H1 (cell line): ENCODE data around the gene GYPC. TPM values are rescaled to one million over a fixed set of nuclear protein-coding genes. Genes with fewer than 3 reads are reported as not detected.
A peak's percentile ranks its signal among the peaks of the same experiment; 100 is the strongest.

ENCODE experiments used
- CTCF ChIA-PET: fragments of 300-600 bp; sonication (Branson Sonifier 250); formaldehyde crosslinking; loops from one replicate; lab custom pipeline; 2021; ENCODE audit not compliant: partially characterized antibody; lab: Charles Lee
- POLR2A ChIA-PET: fragments of 300-600 bp; sonication (Branson Sonifier 250); formaldehyde crosslinking; loops from one replicate; lab custom pipeline; 2021; ENCODE audit warnings: inconsistent platforms; ENCODE audit not compliant: partially characterized antibody; lab: Charles Lee
- DNase-seq, 2 experiments: peaks; one replicate each; pipeline versions ENCODE4 v3.0.0 to v3.0.0-alpha.2; 2010 to 2022; ENCODE audit warnings: low spot score in 2 of 2, low read depth in 1 of 2, mixed read lengths in 1 of 2
- FAIRE-seq: peaks from 2 replicates; lab custom pipeline; 2011; peaks lifted over from hg19 to GRCh38; lab: Jason Lieb, UNC
- H2AFZ ChIP-seq: 2 replicates; pipeline ENCODE4 v1.8.1; 2012; ENCODE audit warnings: low read length, inconsistent platforms
- H2AK5ac ChIP-seq: 2 replicates; pipeline ENCODE4 v1.6.1; 2013; ENCODE audit warnings: low read depth, low read length
- H2BK120ac ChIP-seq: replicated peaks from 2 replicates; pipeline ENCODE3; 2013; ENCODE audit warnings: low read depth, low read length, inconsistent platforms
- H2BK12ac ChIP-seq: 2 replicates; pipeline ENCODE4 v1.6.1; 2013; ENCODE audit warnings: low read depth, low read length
- H2BK15ac ChIP-seq: 2 replicates; pipeline ENCODE4 v1.6.1; 2013; ENCODE audit warnings: low read length
- H2BK20ac ChIP-seq: 2 replicates; pipeline ENCODE4 v1.6.1; 2013; ENCODE audit warnings: low read length
- H2BK5ac ChIP-seq: 2 replicates; pipeline ENCODE4 v1.6.1; 2013; ENCODE audit warnings: low read depth, low read length
- H3K14ac ChIP-seq: 2 replicates; pipeline ENCODE4 v1.6.1; 2013; ENCODE audit warnings: inconsistent platforms; ENCODE audit not compliant: insufficient read length
- H3K18ac ChIP-seq: 2 replicates; pipeline ENCODE4 v1.6.1; 2013; ENCODE audit warnings: low read length; ENCODE audit errors: extremely low read depth
- H3K23ac ChIP-seq: 2 replicates; pipeline ENCODE4 v1.6.1; 2013; ENCODE audit warnings: inconsistent platforms; ENCODE audit not compliant: insufficient read length
- H3K23me2 ChIP-seq: 2 replicates; pipeline ENCODE4 v1.6.1; 2013; ENCODE audit warnings: low read depth, low read length
- H3K27ac ChIP-seq: 2 replicates; pipeline ENCODE4 v1.6.1; 2011; ENCODE audit warnings: low read depth, low read length, inconsistent platforms
- H3K27me3 ChIP-seq, 4 experiments: replicated peaks in 1 of 4; 1 replicate in 1 of 4; 2 replicates in 3 of 4; pipeline versions ENCODE4 v1.6.1 to v1.8.1; 2011 to 2013; ENCODE audit warnings: low read length in 3 of 4, mild to moderate bottlenecking in 3 of 4, inconsistent platforms in 2 of 4, mixed read lengths in 2 of 4, moderate library complexity in 1 of 4; ENCODE audit not compliant: control insufficient read depth in 3 of 4, insufficient read depth in 3 of 4; ENCODE audit errors: extremely low read depth in 1 of 4
- H3K36me3 ChIP-seq, 4 experiments: 2 replicates each; pipeline versions ENCODE4 v1.6.1 to v1.8.1; 2011 to 2013; ENCODE audit warnings: mild to moderate bottlenecking in 4 of 4, low read length in 3 of 4, moderate library complexity in 2 of 4, control low read depth in 1 of 4, inconsistent platforms in 1 of 4; ENCODE audit not compliant: insufficient read depth in 4 of 4, control insufficient read depth in 2 of 4
- H3K4ac ChIP-seq: replicated peaks from 2 replicates; pipeline ENCODE3; 2013; ENCODE audit warnings: low read length, low read depth, mixed read lengths, inconsistent platforms; ENCODE audit not compliant: insufficient read length
- H3K4me1 ChIP-seq, 4 experiments: replicated peaks in 1 of 4; 1 replicate in 1 of 4; 2 replicates in 3 of 4; pipeline versions ENCODE4 v1.6.1 to v1.8.1; 2011 to 2013; ENCODE audit warnings: low read length in 3 of 4, inconsistent platforms in 2 of 4, mixed read lengths in 1 of 4; ENCODE audit not compliant: insufficient read depth in 4 of 4, control insufficient read depth in 3 of 4
- H3K4me2 ChIP-seq, 2 experiments: 2 replicates each; pipeline versions ENCODE4 v1.6.1 to v1.8.1; 2011 to 2013; ENCODE audit warnings: low read depth in 2 of 2, low read length in 2 of 2, control low read depth in 1 of 2, inconsistent platforms in 1 of 2, mild to moderate bottlenecking in 1 of 2; ENCODE audit not compliant: insufficient read depth in 1 of 2
- H3K4me3 ChIP-seq, 4 experiments: fragments of 200-600, 300-600 bp in 1 of 4; sonication (generic), shearing (Covaris generic), sonication (Bioruptor Twin) in 1 of 4; 2 replicates each; pipeline versions ENCODE4 v1.5.1 to v1.8.1; 2011 to 2016; ENCODE audit warnings: low read length in 4 of 4, low read depth in 3 of 4, control low read depth in 2 of 4, inconsistent platforms in 2 of 4, mild to moderate bottlenecking in 2 of 4, mixed read lengths in 1 of 4, moderate library complexity in 1 of 4; ENCODE audit not compliant: insufficient read depth in 2 of 4; ENCODE audit errors: extremely low read depth in 1 of 4
- H3K56ac ChIP-seq: replicated peaks from 2 replicates; pipeline ENCODE3; 2013; ENCODE audit warnings: low read depth, mild to moderate bottlenecking, mixed read lengths, low read length, inconsistent platforms; ENCODE audit not compliant: insufficient read length
- H3K79me1 ChIP-seq: 2 replicates; pipeline ENCODE4 v1.6.1; 2013; ENCODE audit warnings: low read depth, low read length, control low read depth
- H3K79me2 ChIP-seq, 2 experiments: 2 replicates each; pipeline versions ENCODE4 v1.6.1 to v1.8.1; 2012 to 2013; ENCODE audit warnings: low read length in 2 of 2, mild to moderate bottlenecking in 2 of 2, inconsistent platforms in 1 of 2; ENCODE audit not compliant: insufficient read depth in 2 of 2, control insufficient read depth in 1 of 2
- H3K9ac ChIP-seq, 4 experiments: replicated peaks in 1 of 4; 1 replicate in 1 of 4; 2 replicates in 3 of 4; pipeline versions ENCODE4 v1.6.1 to v1.8.1; 2011 to 2013; ENCODE audit warnings: low read depth in 3 of 4, low read length in 3 of 4, control low read depth in 2 of 4, mild to moderate bottlenecking in 2 of 4, moderate library complexity in 2 of 4, inconsistent platforms in 1 of 4; ENCODE audit errors: extremely low read depth in 1 of 4
- H3K9me3 ChIP-seq, 2 experiments: 2 replicates each; pipeline versions ENCODE4 v1.6.1 to v1.8.1; 2012 to 2013; ENCODE audit warnings: mild to moderate bottlenecking in 2 of 2, moderate library complexity in 2 of 2, control low read depth in 1 of 2, inconsistent platforms in 1 of 2, low read depth in 1 of 2, low read length in 1 of 2, mixed read lengths in 1 of 2; ENCODE audit not compliant: insufficient read depth in 2 of 2
- H4K20me1 ChIP-seq, 2 experiments: replicated peaks in 1 of 2; 2 replicates each; pipeline versions ENCODE3 to v1.8.1; 2011 to 2013; ENCODE audit warnings: inconsistent platforms in 2 of 2, low read length in 2 of 2, mild to moderate bottlenecking in 1 of 2; ENCODE audit not compliant: insufficient read depth in 2 of 2, control insufficient read depth in 1 of 2
- H4K5ac ChIP-seq: 2 replicates; pipeline ENCODE4 v1.6.1; 2013; ENCODE audit warnings: low read length, low read depth, mixed read lengths, inconsistent platforms; ENCODE audit not compliant: insufficient read length
- H4K8ac ChIP-seq: 2 replicates; pipeline ENCODE4 v1.8.0; 2013; ENCODE audit warnings: mild to moderate bottlenecking, moderate library complexity, low read length, inconsistent platforms; ENCODE audit not compliant: insufficient read depth; ENCODE audit errors: extremely low read depth
- H4K91ac ChIP-seq: replicated peaks from 2 replicates; pipeline ENCODE3; 2013; ENCODE audit warnings: low read length, mixed read lengths, inconsistent platforms; ENCODE audit not compliant: insufficient read length
- EP300 ChIP-seq, 2 experiments: IDR thresholded peaks; 1 replicate in 1 of 2; 2 replicates in 1 of 2; pipeline ENCODE4 v1.6.1; 2011 to 2012; ENCODE audit warnings: low read depth in 2 of 2, low read length in 2 of 2, mild to moderate bottlenecking in 2 of 2, borderline replicate concordance in 1 of 2, inconsistent platforms in 1 of 2, moderate library complexity in 1 of 2
- JUND ChIP-seq: IDR thresholded peaks from 2 replicates; pipeline ENCODE4 v1.6.1; 2011; ENCODE audit warnings: mild to moderate bottlenecking, improper control_type of control experiment, low read length
- MAFK ChIP-seq: IDR thresholded peaks from 2 replicates; pipeline ENCODE4 v1.6.1; 2012; ENCODE audit warnings: low read depth, mild to moderate bottlenecking, improper control_type of control experiment, low read length
- TAF1 ChIP-seq: IDR thresholded peaks from 2 replicates; pipeline ENCODE4 v1.6.1; 2011; ENCODE audit warnings: mild to moderate bottlenecking, low read depth, low read length
- TAF7 ChIP-seq: optimal IDR thresholded peaks from 2 replicates; pipeline ENCODE3; 2011; ENCODE audit warnings: low read depth, mild to moderate bottlenecking, inconsistent platforms, low read length, moderate library complexity, borderline replicate concordance
- WGBS, 2 experiments: shearing (Covaris generic) in 1 of 2; methylation state at CpG; one replicate each; pipeline versions ENCODE4 v1.1.6 to v1.1.7; 2013 to 2015; ENCODE audit warnings: low lambda C conversion rate in 2 of 2, mixed read lengths in 2 of 2, inconsistent platforms in 1 of 2, low coverage in 1 of 2, missing lambda C conversion rate in 1 of 2; ENCODE audit not compliant: insufficient replicate concordance in 2 of 2, insufficient coverage in 1 of 2, insufficient read length in 1 of 2; ENCODE audit errors: extremely low coverage in 1 of 2, missing lambda C conversion rate in 1 of 2; 5-methylcytosine and 5-hydroxymethylcytosine counted together
- polyA plus RNA-seq, 7 experiments: library from polyadenylated mRNA; depleted of rRNA in 3 of 7; stranded (reverse) in 5 of 7; unstranded in 2 of 7; fragments of >200 nt in 5 of 7; fragments of 200-250 nt in 2 of 7; gene quantifications; 1 replicate in 5 of 7; 2 replicates in 1 of 7; 4 replicates in 1 of 7; pipeline versions ENCODE4 v1.2.1 to v1.2.3, GENCODE V29; 2011 to 2013; ENCODE audit warnings: missing spikeins in 2 of 7, mixed read lengths in 2 of 7
- total RNA-seq: library from RNA; stranded (reverse); fragmentation: NEBNext Ultra II Directional; extraction: Animal tissue kit (Norgen Biotek cat#: 25700); gene quantifications from 2 replicates; pipeline ENCODE4 v1.2.1, GENCODE V29; 2021

The GYPC gene
- total and polyA plus RNA-seq, 2 of the 8 experiments (the other 6 are each of a cell fraction or from before 2014, with no cell fraction given): 26.8 to 53.6 TPM

GRCh38 chr2:126700677-126701076 is 44.7 kb downstream of the GYPC start:
- ChIA-PET POLR2A (interaction anchor here (1.1 kb wide), 1 partner anchor 44 kb away, joined by 3 read pairs; no protein-coding TSS in a partner anchor), CTCF (no interaction called here)
- H3K9ac ChIP-seq: no peak overlapping the region
- H2BK12ac ChIP-seq: no peak overlapping the region
- no peak for DNase-seq
- no peak overlapping the region for H3K18ac ChIP-seq
- H4K20me1 ChIP-seq: no peaks in the 10 kb centered on the region
- H3K27ac ChIP-seq: no peak overlapping the region
- no peak overlapping the region for H2BK20ac ChIP-seq
- no peak overlapping the region for H3K14ac ChIP-seq
- H3K79me1 ChIP-seq: no peaks in the 10 kb centered on the region
- no peak overlapping the region for H4K8ac ChIP-seq
- H3K56ac ChIP-seq: no peak overlapping the region
- no peak overlapping the region for H2AFZ ChIP-seq
- no peak overlapping the region for H3K23ac ChIP-seq
- no peak overlapping the region for H2AK5ac ChIP-seq
- peaks cover 0 to 5% of the 10 kb centered on the region in 2 experiments; a peak in 1 of 4 replicates for H3K9me3 ChIP-seq
- no peak overlapping the region for H2BK15ac ChIP-seq
- H3K36me3 ChIP-seq: no peaks in the 10 kb centered on the region
- H3K4me2 ChIP-seq: no peak overlapping the region
- 55% methylated on average over 2 of the region's 2 CpGs; no CpG with 5 or more reads in 1 of the 2 experiments for whole genome bisulfite sequencing, 2 experiments
- peak overlapping the region; percentile 13 for H4K91ac ChIP-seq
- peak overlapping the region; percentile 58 for H2BK120ac ChIP-seq
- FAIRE-seq: no peak
- no peak overlapping the region for H4K5ac ChIP-seq
- H3K27me3 ChIP-seq: no peaks in the 10 kb centered on the region
- no peaks in the 10 kb centered on the region for H3K23me2 ChIP-seq
- H3K4me1 ChIP-seq: peaks cover 0 to 10% (median 5%) of the 10 kb centered on the region in 4 experiments; a peak in 5 of 7 replicates
- TF ChIP-seq EP300 (IDR thresholded peaks at IDR 0.05; ENCODE audit: borderline replicate concordance in 1 of 2, low read depth in 2 of 2, low read length in 2 of 2) (no peak), TAF1 (no peak), MAFK (peak; percentile 8; the same call in 1 of the 2 replicates), TAF7 (no peak), JUND (no peak)
- no peak overlapping the region for H3K4me3 ChIP-seq
- H3K79me2 ChIP-seq: no peaks in the 10 kb centered on the region
- H3K4ac ChIP-seq: no peak overlapping the region
- H2BK5ac ChIP-seq: no peak overlapping the region; the same call in 1 of the 2 replicates
